ENCODE data around the gene EEFSEC.

The EEFSEC gene

DNA sequence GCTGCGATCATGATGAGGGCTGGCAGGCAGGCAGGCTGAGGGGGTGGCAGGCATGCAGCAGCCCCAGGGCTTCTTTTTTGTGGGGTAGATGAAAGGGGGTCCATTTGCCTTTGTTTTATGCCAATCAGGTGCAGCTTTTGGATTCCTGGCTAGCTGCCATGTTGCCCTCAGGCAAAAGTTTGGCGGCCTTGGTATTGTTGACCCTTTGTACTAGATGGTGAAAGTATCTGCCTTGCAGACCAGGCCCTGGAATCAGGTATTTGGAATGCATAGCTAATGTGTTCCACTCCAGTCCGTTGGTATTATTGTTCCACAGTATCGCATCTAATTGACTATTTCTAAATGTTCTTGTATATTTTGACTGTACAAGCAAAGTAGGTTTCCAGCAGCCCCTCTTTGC is 35.0 kb downstream of the EEFSEC start:
- POLR2A ChIA-PET: no interaction called here
- no peak for DNase-seq (ENCODE audit: extremely low spot score)
- TF ChIP-seq NFRKB (IDR thresholded peaks at IDR 0.05): no peak
- TF ChIP-seq FOXK2 (IDR thresholded peaks at IDR 0.05): no peak
- no peak for TF ChIP-seq FOXA1 (IDR thresholded peaks at IDR 0.05)
- TF ChIP-seq L3MBTL2 (conservative IDR thresholded peaks at IDR 0.05): no peak
- TF ChIP-seq SP1 (IDR thresholded peaks at IDR 0.05): no peak
- TF ChIP-seq, protein P1, sequence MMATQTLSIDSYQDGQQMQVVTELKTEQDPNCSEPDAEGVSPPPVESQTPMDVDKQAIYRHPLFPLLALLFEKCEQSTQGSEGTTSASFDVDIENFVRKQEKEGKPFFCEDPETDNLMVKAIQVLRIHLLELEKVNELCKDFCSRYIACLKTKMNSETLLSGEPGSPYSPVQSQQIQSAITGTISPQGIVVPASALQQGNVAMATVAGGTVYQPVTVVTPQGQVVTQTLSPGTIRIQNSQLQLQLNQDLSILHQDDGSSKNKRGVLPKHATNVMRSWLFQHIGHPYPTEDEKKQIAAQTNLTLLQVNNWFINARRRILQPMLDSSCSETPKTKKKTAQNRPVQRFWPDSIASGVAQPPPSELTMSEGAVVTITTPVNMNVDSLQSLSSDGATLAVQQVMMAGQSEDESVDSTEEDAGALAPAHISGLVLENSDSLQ (IDR thresholded peaks at IDR 0.05): no peak
- TF ChIP-seq SUZ12 (IDR thresholded peaks at IDR 0.05): no peak
- no peak for TF ChIP-seq ELF4 (IDR thresholded peaks at IDR 0.05)
- TF ChIP-seq TARDBP (IDR thresholded peaks at IDR 0.05): no peak
- no peak for TF ChIP-seq ZNF384 (IDR thresholded peaks at IDR 0.05)
- TF ChIP-seq ARNT (IDR thresholded peaks at IDR 0.05): no peak
- TF ChIP-seq BHLHE40 (IDR thresholded peaks at IDR 0.05; ENCODE audit: borderline replicate concordance): no peak
- no peak for TF ChIP-seq HDGF (IDR thresholded peaks at IDR 0.05; ENCODE audit: borderline replicate concordance)
- TF ChIP-seq FOXM1 (IDR thresholded peaks at IDR 0.05; ENCODE audit: borderline replicate concordance): no peak
- no peak for TF ChIP-seq LEF1 (IDR thresholded peaks at IDR 0.05; ENCODE audit: borderline replicate concordance)
- TF ChIP-seq CTBP1 (IDR thresholded peaks at IDR 0.05; ENCODE audit: borderline replicate concordance): no peak
- CTCF ChIA-PET: no interaction called here

DNA sequence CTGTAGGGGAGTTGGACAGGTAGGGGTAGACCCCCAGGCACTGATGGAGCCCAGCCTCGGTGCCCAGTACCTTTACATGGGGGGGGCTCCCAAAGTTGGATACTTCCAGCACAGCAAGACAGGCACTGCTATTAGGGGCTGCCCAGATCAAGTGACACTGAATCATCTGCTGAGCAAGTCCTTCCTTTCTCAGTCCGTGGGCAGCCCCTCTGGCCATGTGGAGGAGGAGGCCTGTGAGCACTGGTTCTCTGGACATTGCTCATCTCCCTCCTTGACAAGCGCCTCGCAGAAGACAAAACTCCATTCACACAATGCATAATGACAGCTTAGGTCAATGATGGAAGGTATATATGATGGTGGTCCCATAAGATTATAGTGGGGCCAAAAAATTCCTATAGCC is 35.7 kb downstream of the EEFSEC start:
- CTCF ChIA-PET: no interaction called here
- POLR2A ChIA-PET: no interaction called here
- no peak for DNase-seq (ENCODE audit: extremely low spot score)
- no peak for TF ChIP-seq CTBP1 (IDR thresholded peaks at IDR 0.05; ENCODE audit: borderline replicate concordance)
- TF ChIP-seq L3MBTL2 (conservative IDR thresholded peaks at IDR 0.05): no peak

DNA sequence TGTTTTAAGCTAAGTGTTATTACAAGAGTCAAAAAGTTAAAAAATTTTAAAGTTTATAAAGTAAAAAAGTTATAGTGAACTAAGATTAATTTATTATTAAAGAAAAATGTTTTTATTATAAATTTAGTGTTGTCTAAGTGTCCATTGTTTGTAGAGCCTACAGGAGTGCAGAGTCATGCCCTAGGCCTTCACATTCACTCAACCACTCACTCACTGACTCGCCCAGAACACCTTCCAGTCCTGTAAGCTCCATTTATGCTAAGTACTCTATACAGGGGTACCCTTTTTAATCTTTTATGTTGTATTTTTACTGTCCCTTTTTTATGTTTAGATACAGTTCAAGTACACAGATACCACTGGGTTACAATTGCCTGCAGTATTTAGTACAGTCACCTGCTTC is 37.2 kb downstream of the EEFSEC start:
- TF ChIP-seq LEF1 (IDR thresholded peaks at IDR 0.05; ENCODE audit: borderline replicate concordance) (no peak), ZNF384 (IDR thresholded peaks at IDR 0.05) (no peak), TARDBP (IDR thresholded peaks at IDR 0.05) (no peak)
- DNase-seq (ENCODE audit: extremely low spot score): no peak
- ChIA-PET CTCF (interaction anchor here (0.6 kb wide), 1 partner anchor 57 kb away, joined by 3 read pairs; no protein-coding TSS in a partner anchor), POLR2A (no interaction called here)

DNA sequence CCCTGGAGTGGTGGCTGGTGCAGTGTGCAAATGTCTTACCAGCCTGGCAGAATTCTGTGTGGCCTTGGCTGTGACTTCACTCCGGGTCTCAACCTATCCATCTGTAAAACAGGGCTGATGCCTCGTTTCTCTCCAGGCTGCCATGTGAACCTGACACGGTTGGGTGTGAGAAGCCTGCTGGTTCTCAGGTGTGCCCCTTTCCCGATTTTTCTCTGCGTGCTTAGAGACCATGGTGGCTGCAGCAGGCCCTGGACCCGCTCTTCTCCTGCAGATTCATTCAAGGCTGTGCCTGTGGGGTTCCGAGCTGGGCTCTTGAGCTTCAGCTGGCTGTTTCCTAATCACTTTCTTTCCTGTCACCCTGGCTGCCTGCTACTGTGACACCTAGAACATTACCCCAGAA is 38.9 kb downstream of the EEFSEC start:
- no peak for DNase-seq (ENCODE audit: extremely low spot score)
- TF ChIP-seq SUZ12 (IDR thresholded peaks at IDR 0.05) (no peak), ZNF384 (IDR thresholded peaks at IDR 0.05) (no peak), FOXM1 (IDR thresholded peaks at IDR 0.05; ENCODE audit: borderline replicate concordance) (no peak), LEF1 (IDR thresholded peaks at IDR 0.05; ENCODE audit: borderline replicate concordance) (no peak), FOXK2 (IDR thresholded peaks at IDR 0.05) (no peak), TARDBP (IDR thresholded peaks at IDR 0.05) (no peak), BHLHE40 (IDR thresholded peaks at IDR 0.05; ENCODE audit: borderline replicate concordance) (no peak), HDGF (IDR thresholded peaks at IDR 0.05; ENCODE audit: borderline replicate concordance) (no peak), CTBP1 (IDR thresholded peaks at IDR 0.05; ENCODE audit: borderline replicate concordance) (no peak), ARNT (IDR thresholded peaks at IDR 0.05) (no peak), ELF4 (IDR thresholded peaks at IDR 0.05) (no peak), FOXA1 (IDR thresholded peaks at IDR 0.05) (no peak)
- TF ChIP-seq, protein P1 (IDR thresholded peaks at IDR 0.05): no peak
- CTCF ChIA-PET: no interaction called here
- POLR2A ChIA-PET: no interaction called here

DNA sequence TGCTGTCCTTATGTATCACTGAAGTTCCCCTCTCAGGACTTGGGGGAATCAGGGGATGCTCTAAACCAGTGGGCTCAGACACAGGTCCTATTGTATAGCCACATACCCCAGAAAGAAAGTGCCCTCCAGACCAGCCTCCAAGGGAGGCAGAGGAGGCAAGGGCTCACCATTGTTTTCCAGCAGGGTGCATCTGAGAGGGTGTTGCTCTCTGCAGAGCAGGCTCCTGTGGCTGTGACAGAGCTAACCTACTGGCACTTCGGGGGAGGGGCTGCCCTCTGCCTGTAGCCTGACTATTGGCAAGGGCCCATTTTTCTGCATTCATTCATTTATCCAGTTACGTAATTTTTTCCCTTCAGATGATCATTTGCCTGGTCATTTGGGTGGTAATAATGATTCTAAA is 39.9 kb downstream of the EEFSEC start:
- ChIA-PET CTCF (no interaction called here), POLR2A (no interaction called here)
- TF ChIP-seq ELF4 (IDR thresholded peaks at IDR 0.05) (no peak), SP1 (IDR thresholded peaks at IDR 0.05) (no peak), ZNF384 (IDR thresholded peaks at IDR 0.05) (no peak), CTBP1 (IDR thresholded peaks at IDR 0.05; ENCODE audit: borderline replicate concordance) (no peak), FOXK2 (IDR thresholded peaks at IDR 0.05) (no peak), L3MBTL2 (conservative IDR thresholded peaks at IDR 0.05) (no peak), NFRKB (IDR thresholded peaks at IDR 0.05) (no peak), FOXA1 (IDR thresholded peaks at IDR 0.05) (no peak), HDGF (IDR thresholded peaks at IDR 0.05; ENCODE audit: borderline replicate concordance) (no peak), BHLHE40 (IDR thresholded peaks at IDR 0.05; ENCODE audit: borderline replicate concordance) (no peak), TARDBP (IDR thresholded peaks at IDR 0.05) (no peak), LEF1 (IDR thresholded peaks at IDR 0.05; ENCODE audit: borderline replicate concordance) (no peak), SUZ12 (IDR thresholded peaks at IDR 0.05) (no peak), ARNT (IDR thresholded peaks at IDR 0.05) (no peak)
- TF ChIP-seq, protein P1 (IDR thresholded peaks at IDR 0.05): no peak
- no peak for DNase-seq (ENCODE audit: extremely low spot score)

DNA sequence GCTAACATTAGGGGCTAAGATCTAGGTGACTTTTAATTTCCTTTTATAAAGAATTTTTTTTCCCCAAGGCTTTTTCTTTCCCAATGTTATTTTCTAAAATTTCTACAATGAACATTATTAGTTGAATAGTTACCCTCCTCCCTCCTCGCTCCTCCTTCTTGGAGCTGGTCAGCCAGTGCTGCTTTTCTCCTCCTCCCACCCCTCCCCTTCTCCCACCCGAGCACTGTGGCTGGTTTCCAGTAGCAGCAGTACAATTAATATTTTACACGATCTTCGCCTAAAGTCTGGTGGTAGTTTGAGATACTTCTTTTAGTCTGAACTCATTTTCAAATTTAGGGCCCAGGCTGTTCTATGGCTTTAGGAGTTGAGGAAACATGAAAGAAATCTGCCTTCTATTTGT is 41.6 kb downstream of the EEFSEC start:
- no peak for DNase-seq (ENCODE audit: extremely low spot score)
- no peak for TF ChIP-seq NFRKB (IDR thresholded peaks at IDR 0.05)
- no peak for TF ChIP-seq L3MBTL2 (conservative IDR thresholded peaks at IDR 0.05)
- TF ChIP-seq TARDBP (IDR thresholded peaks at IDR 0.05): no peak
- TF ChIP-seq ARNT (IDR thresholded peaks at IDR 0.05): no peak
- no peak for TF ChIP-seq LEF1 (IDR thresholded peaks at IDR 0.05; ENCODE audit: borderline replicate concordance)
- no peak for TF ChIP-seq FOXK2 (IDR thresholded peaks at IDR 0.05)
- TF ChIP-seq SP1 (IDR thresholded peaks at IDR 0.05): no peak
- TF ChIP-seq FOXM1 (IDR thresholded peaks at IDR 0.05; ENCODE audit: borderline replicate concordance): no peak
- TF ChIP-seq SUZ12 (IDR thresholded peaks at IDR 0.05): no peak
- no peak for TF ChIP-seq CTBP1 (IDR thresholded peaks at IDR 0.05; ENCODE audit: borderline replicate concordance)
- no peak for TF ChIP-seq ELF4 (IDR thresholded peaks at IDR 0.05)
- TF ChIP-seq BHLHE40 (IDR thresholded peaks at IDR 0.05; ENCODE audit: borderline replicate concordance): no peak
- TF ChIP-seq FOXA1 (IDR thresholded peaks at IDR 0.05): no peak
- no peak for TF ChIP-seq HDGF (IDR thresholded peaks at IDR 0.05; ENCODE audit: borderline replicate concordance)
- TF ChIP-seq ZNF384 (IDR thresholded peaks at IDR 0.05): no peak
- TF ChIP-seq, protein P1 (IDR thresholded peaks at IDR 0.05): no peak
- POLR2A ChIA-PET: no interaction called here
- CTCF ChIA-PET: interaction anchor here (0.8 kb wide), 1 partner anchor 31 kb away, joined by 9 read pairs; no protein-coding TSS in a partner anchor

Data from HEK293T (cell line).